GM18873 (cell line): ENCODE results near the gene DLG2.
A peak's percentile ranks its signal among the peaks of the same experiment; 100 is the strongest.
"Not testable (repeated sequence)": the region's sequence is repeated elsewhere in the genome, so short reads cannot be mapped to it uniquely, and the experiment has no call there.

Source experiments
- ATAC-seq: cut with Tn5 transposase; IDR thresholded peaks from one replicate; pipeline ENCODE4 v1.9.1; 2021; ENCODE audit warnings: mild to moderate bottlenecking, moderate library complexity, moderate number of reproducible peaks; ENCODE audit not compliant: unreplicated experiment, low FRiP score

Gene DLG2

GRCh38 chr11:84345597-84345996 lies 1281.5 kb downstream of the DLG2 start:
- ATAC-seq, result no peak

- ATAC-seq, result no peak
Measured at GRCh38 chr11:84345027-84345426, 1282.1 kb downstream of the DLG2 start.

DNA sequence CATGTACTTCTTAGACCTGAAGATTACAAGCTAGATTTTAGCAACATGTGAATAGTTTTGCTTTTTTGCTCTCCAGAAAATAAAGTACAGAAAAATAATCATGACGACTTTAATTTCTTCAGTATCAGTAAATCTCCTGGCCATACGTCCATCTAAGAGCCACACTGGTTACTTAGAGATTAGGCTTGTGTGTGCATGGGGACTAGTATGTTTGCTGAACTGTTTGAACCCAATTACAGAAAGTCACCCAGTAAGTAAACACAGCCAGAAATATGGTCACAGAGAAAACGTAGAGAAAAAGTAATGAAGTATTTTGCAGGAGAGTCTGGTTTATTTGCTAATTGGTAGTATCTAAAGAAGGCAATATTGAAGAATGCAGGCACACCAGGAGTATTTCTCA lies 1287.3 kb downstream of the DLG2 start:
- no peak for ATAC-seq

- ATAC-seq, result no peak
Measured at GRCh38 chr11:84333221-84333620, 1293.9 kb downstream of the DLG2 start.

DNA sequence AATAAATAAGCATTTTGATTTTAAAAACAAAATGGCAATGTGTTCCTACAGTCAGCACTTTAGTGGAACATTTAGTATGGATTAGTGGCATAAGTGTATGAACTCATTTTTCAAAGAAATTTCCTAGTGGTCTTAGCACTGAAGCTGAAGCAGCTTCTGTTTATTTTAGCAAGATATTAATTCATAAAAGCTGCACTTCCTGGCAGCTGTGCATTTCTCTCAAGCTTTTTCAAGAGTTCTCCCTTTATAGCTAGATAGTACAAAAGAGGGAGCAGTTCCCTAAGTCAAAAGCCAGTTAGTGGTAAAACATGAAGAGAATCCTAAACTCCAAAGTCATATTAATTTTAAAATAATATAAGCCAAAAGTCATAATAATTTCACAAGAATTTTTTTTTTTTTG lies 1304.9 kb downstream of the DLG2 start:
- ATAC-seq, result no peak

- ATAC-seq, result no peak
Measured at GRCh38 chr11:84319863-84320262, 1307.3 kb downstream of the DLG2 start.

- ATAC-seq, result no peak
Measured at GRCh38 chr11:84316866-84317555, 1310.1 kb downstream of the DLG2 start.

- no peak for ATAC-seq
Measured at GRCh38 chr11:84313830-84314359, 1313.2 kb downstream of the DLG2 start.

DNA sequence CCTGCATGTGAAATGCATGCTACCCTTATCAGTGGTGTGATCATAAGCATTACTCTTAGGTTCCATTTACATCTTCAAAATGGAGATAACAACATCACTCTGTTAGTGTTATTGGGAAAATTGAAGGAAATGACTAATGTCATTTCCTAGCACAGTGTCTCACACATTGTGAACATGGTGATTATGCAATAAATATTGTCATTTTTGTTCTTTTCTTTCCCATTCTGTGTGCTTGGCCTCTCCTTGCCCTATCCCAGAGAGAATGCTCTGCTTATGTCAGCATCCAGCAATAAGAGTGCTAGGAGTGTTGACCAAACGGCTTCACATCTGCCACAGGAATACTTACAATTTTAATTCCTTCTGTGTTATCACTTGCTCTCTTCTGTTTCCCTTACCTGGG lies 1316.9 kb downstream of the DLG2 start:
- ATAC-seq, result no peak

DNA sequence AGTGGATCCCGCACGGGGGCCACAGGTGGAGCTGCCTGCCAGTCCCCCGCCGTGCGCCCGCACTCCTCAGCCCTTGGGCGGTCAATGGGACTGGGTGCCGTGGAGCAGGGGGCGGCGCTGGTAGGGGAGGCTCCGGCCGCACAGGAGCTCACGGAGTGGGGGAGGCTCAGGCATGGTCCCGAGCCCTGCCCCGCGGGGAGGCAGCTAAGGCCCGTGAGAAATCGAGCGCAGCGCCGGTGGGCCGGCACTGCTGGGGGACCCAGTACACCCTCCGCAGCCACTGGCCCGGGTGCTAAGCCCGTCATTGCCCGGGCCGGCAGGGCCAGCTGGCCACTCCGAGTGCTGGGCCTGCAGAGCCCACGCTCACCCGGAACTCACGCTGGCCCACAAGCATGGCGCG lies 1318.7 kb downstream of the DLG2 start:
- ATAC-seq, result not testable (repeated sequence)

DNA sequence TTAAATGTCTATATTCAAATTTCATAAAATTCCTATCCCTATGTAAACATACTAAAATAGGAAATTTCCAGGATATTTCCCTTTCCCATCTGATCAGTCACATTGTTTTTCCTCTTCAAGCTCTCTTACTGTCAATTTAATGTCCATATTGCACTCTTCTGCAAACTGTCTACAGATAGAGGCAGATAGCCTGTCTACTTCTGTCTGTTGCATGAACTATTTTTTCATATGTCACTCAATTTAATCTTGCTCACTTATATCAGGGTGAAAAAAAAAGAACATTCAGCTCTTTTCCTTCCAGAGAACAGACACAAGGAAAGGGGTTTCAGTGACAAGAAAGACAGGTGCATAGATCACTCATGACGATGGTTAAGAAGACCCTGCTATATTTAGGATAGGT lies 1327.1 kb downstream of the DLG2 start:
- no peak for ATAC-seq

DNA sequence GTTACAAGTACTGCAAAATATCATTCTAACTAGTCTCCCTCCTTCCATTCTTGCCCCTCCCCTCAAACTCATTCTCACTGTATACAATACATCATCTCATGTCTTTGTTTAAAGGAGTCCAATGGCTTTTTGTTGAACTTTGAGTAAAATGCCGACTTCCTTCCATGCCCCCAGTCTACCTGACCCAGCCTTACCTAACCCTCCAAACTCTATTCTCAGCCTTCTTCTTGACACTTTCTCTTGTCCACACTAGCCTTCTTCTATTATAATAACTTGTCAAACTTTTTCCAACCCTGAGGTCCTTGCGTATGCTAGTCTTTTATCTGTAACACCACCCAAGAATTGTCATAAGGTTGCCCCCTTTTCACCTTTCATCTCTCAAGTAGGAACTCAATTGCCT lies 1329.6 kb downstream of the DLG2 start:
- no peak for ATAC-seq

- no peak for ATAC-seq
Measured at GRCh38 chr11:84295815-84296214, 1331.3 kb downstream of the DLG2 start.

DNA sequence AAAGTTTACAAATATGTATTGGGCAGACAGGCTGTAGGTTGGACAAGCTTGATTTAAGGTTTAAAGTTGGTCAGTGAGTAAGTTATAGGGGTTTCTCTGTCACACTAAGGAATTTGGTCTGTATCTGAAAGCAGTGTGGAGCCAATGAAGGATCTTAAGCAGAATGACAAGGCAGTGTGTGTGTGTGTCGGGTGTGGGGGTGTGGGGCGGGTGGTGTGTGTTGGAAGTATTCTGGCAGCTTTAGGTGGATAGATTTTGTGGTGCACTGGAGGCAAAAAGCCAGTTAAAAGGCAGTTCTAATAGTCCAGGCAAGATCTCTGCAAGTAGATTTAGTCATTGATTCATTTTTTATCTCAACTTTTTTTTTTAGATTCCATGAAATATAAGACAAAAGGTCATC lies 1334.2 kb downstream of the DLG2 start:
- ATAC-seq, result no peak

DNA sequence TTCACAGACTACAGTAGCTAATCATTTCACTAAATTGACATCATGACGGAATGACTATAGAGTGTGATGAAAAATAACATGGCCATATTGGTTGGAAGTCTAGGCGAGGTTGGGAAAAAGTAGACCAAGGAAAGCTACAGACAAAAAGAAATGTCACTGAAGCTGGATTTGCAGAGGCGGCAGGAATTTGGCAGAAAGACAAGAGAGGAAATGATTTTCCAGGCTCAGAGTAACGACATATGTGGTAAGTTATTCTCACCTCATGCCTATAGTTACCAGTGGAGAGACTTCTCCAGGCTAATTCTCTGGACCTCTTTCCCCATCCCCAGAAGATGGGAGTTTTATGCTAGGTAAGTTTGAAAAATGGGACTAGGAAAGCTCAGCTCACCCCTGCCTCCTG lies 1335.1 kb downstream of the DLG2 start:
- no peak for ATAC-seq

GRCh38 chr11:84290647-84291046 lies 1336.5 kb downstream of the DLG2 start:
- no peak for ATAC-seq

DNA sequence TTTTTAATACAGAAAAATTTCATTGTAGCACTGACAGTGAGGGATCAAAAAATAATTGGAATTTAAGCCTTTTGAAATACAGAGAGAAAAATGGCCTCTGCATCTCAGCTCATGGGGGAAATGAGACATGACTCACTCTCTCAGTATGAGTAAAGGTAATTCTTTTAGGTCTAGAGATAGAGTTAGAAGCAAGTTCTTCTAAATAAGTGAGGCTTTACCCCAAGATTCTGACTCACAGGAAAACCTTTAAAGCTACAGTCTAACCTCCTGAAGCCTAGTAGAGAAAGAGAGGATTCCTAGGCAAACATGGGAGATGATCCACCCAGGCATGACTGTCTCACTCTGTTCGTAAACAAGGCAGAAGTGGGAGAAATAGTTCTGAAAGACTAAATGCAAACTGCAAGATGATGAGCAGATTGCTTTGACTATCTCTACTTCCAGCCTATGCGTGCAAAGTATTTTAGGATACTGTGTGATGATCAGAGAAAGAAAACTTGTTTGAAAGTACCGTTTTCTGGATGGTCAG lies 1337.7 kb downstream of the DLG2 start:
- ATAC-seq, result peak; percentile 99

DNA sequence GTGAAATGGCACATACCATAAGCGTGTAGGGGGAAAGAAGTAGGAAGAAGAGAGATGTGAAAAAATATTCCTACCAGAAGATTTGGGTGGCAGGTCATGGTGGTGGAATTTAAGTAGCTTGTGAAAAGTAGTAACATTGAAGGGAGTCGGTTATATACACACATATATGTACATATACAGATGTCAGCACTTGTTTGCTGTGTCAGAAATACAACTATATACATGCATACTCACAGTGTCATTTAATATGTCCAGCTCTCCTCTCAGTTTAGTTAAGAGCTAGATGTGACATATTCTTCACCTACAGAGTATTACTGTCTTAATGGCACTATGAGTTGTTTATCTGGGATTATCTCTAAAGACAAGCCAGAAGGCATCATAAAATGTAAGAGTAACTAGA lies 1353.6 kb downstream of the DLG2 start:
- no peak for ATAC-seq

- no peak for ATAC-seq
Measured at GRCh38 chr11:84270466-84270865, 1356.7 kb downstream of the DLG2 start.

DNA sequence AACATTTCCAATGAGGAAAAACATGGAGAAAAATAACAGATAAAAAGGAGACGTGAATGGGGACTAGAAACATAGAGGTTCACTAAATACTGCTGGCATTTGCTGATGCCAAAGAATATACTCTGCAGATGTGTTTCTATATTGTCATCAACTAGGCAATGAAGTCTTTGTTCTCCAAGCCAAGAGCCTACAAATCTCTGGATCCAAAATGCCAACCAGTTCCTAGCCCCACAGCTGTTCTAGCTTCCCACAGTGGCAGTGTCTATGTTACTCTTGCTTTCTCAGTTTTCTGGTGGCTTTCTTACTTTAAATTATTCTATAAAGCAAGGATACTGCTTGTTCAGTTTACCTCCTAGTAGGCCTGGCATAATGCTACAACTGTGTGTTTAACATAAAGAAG lies 1363.1 kb downstream of the DLG2 start:
- ATAC-seq, result no peak

GRCh38 chr11:84261707-84262106 lies 1365.4 kb downstream of the DLG2 start:
- ATAC-seq, result no peak

- ATAC-seq, result no peak
Measured at GRCh38 chr11:84260862-84261261, 1366.3 kb downstream of the DLG2 start.
